Stimulated activated CD4-positive, alpha-beta T cell treated with anti-CD3 and anti-CD28 coated beads, Interleukin-1b, Interleukin-23, amount 100 ng/mL, for 48 hours (primary cell): Measurements from ENCODE around the gene CAND1.

Experiments
- DNase-seq: peaks from one replicate; pipeline ENCODE4 v3.0.0-alpha.2; 2020

The CAND1 gene

DNA sequence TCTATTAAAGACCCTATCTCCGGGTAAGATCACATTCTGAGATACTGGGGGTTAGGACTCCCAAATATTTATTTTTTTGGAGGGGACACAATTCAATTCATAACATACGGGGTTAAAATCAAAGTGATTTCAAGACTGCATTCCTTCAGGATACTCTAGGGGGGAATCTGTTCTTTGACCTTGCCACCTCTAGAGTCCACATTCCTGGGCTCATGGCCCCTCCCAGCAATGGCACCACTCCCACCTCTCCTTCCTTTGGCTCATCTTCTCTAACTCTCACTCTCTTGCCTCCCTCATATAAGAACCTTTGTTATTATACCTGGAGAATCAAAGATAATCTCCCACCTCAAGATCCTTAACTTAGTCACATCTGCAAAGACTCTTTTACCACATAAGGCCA is 79.5 kb downstream of the CAND1 start:
- DNase-seq = no peak

DNA sequence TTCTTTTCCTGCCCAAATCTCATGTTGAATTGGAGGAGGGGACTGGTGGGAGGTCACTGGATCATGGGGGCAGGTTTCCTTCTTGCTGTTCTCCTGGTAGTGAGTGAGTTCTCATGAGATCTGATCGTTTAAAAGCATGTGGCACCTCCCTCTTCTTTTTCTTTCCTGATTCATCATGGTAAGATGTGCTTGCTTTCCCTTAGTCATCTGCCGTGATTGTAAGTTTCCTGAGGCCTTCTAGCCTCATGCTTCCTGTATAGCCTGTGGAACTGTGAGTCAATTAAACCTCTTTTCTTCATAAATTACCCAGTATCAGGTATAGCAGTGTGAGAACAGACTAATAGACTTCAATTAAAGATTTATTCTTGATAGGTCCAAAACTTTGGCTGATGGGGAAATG is 83.5 kb downstream of the CAND1 start:
- DNase-seq = no peak

DNA sequence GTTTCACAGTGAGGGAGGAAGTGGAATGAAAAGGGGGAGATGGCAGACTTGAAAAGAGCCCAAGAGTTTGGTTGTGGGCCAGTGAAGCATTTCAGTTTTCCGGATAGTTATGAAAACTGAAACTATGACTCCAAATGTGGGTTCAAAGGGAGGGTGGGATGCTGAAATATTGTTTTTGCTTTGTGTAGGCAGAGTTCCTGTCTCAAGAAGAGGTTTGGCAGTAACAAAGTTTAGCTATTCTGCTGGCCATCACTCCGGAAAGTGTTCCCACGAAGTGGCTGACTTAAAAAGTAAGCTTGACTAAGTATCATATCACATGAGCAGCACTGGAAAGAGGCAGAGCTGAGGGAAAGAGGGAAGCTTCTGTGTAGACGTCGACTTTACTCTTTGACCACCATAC is 85.2 kb downstream of the CAND1 start:
- DNase-seq = no peak

DNA sequence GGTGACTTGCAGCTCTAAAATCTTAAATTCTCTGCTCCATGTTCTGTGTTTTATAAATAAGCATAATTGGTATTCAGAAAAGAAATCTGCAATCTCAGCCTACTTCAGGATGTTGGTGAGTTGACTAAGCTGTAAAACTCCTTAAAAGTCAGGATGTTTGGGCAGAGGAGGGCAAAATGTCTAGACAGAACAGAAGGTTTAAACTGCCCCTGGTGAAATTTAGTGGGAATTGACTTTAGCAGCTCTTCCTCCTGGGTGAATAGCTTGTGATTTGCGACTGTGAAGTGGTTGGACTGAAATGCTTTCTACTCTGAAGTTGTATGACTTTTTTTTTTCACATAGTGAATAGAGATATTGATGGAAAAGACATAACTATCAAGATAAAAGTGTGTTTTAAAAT is 85.8 kb downstream of the CAND1 start:
- DNase-seq = no peak

DNA sequence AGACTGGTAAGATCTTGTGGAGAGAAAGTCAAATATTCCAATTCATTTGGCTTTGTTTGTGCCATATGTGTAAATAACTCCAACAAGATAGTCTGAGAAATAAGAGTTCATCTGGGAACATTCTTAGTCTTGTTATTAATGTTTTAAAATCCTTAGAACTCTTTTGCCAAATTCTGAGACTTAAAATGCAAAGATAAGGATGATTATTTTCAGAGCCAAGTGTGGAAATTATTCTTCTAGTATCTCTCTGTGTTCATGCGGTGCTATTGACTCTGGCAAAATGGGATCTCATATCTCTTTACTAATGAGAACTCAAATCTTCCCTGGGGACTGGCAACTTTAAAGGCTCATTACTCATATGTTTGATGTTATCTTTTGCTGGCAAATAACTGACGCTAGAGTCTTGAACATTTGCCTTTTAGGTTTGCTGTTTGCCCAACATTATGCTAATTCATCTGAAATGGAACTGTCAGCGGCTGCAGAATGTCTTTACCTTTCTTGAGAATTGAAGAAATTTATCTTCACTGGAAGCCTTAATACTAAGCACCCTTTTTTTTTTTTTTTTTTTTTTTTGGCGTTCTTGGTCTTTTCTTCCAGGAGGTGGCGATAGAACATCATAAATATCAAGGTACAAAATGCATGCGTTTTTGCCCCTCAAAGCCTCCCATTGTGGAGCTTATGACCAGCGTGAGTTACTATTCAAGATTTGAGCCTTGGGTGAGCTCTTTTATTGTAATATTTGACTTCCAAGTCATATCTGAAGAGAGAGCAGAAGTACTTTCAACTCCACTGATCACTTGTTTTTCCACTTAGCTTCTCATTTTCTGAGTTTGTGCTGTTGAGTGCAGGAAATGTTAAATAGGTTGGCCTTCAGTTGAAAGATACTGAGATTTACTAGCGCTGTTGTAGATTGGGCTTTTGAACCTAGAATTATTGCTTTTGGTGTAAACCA is 86.5 kb downstream of the CAND1 start:
- DNase-seq = no peak

DNA sequence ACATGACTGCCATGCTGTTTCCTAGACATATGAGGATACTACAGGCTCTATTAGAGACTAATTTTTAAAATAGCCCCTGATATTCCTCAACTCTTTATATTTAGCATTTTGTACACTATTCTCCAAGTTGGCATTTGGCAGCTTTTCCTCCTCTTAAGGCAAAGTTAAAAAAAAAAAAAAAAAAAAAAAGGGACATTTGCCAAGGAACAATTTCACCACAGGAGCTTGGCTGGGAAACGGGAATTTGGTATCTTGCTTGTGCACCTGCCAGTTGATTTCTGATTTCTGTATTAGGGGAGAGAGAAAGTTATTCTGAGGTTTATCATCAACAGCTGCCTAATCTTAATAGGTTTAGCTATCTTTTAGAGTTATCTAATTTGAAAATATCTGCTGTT is 87.2 kb downstream of the CAND1 start:
- DNase-seq = no peak

DNA sequence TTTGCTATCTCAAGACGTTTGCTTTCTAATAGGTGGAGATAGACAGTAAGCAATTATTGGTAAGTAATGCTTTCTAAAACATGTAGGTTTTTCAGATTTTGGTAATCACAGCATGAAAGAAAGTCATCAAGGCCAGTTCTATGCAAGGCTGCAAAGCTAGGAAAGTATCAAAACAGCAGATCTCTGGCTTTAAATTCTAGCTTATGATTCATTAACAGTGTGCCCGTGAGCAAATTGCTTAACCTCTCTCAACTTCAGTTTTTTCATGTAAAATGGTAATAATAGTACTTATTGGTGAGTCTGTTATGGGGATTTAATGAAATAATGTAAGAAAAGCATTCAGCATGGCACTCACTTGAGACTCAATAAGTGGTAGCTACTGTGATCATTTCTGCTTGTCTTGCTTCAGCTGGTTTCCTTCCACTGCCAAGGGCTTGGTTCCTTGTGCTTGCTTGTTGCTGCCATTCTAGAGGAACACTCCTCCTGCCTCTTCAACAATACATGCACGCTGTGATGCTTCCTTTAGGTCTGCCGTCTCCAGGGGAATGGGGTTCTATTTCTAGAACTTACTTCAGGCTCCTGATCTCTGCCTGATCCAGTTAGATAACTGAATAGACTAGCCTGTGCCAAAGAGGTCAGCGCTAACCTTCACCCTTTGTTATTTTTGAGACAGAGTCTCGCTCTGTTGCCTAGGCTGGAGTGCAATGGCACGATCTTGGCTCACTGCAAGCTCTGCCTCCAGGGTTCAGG is 88.4 kb downstream of the CAND1 start:
- no peak for DNase-seq

DNA sequence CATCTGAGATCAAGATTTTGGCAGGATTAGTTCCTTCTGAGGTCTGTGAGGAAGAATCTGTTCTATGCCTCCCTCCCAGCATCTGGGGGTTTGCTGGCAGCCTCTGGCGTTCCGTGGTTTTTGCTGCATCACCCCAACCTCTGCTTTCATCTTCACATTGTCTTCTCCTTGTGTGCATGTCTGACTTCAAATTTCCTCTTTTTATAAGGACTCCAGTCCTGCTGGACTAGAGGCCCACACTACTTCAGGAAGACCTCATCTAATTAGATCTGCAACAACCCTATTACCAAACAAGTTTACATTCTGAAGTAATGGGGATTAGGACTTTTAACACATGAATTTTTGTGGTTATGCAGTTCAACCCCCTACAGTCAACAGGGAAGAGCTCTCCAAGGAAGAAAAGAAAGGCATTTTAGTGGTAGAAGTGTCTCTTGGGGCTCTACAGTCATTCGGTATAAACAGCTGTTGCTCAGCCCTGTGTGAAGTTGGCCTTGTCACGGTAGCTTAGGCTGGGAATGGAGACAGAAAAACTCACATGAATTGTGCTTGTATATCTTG is 89.7 kb downstream of the CAND1 start:
- no peak for DNase-seq

DNA sequence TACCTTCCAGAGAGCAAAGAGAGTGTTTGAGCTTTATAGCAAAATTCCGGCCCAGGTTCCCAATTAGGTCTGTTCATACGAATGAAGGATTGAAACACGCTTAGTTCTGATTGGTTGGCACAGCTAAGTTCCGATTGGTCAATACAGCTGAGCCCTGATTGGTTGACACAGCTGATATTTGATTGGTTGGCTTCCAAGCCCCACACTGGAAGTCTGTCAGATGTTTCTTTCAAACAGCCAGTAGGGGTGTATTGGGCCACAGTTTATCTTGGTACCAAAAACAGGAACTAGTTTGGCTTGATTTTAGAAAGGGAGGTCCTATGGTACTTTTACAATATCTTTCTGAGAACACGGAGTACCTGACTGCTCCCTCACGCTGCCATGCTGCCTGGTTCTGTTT is 93.4 kb downstream of the CAND1 start:
- no peak for DNase-seq

DNA sequence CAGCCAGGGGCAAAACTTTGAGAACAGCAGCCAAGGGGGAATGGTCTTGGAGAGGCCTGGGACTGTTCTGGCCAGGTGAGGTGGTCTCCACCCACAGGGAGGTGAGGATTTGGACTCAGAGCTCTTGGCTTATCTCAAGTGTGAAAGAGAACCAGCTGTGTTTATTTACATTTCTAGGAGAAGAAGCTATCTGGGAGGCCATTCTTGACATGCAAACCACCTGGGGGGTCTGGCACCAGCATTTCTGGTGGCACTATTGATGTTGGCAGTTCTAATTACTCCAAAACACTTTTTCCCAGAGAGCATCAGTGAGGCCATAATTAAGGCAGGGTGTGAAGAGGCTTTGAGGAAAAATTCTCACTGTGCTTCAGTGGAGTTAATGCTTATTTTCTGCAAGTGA is 95.1 kb downstream of the CAND1 start:
- DNase-seq = no peak

DNA sequence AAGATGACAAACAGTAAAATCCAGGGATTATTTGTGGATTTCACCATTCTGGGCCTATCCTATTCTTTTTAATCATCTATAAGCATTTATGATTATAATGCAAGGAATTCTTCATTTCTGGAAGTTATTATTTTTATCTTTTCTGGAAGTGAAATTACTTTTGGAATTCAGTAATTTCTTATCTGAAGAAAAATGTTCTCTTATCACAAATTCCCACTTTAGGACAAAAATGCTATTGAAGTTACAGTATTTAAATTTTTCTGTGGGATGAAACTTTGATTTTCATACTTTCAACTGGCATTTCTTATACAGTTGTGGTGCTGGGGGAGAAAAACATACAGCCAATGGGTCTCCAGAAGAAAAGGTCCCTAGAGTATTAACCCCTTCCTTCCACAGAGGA is 96.0 kb downstream of the CAND1 start:
- DNase-seq = no peak

DNA sequence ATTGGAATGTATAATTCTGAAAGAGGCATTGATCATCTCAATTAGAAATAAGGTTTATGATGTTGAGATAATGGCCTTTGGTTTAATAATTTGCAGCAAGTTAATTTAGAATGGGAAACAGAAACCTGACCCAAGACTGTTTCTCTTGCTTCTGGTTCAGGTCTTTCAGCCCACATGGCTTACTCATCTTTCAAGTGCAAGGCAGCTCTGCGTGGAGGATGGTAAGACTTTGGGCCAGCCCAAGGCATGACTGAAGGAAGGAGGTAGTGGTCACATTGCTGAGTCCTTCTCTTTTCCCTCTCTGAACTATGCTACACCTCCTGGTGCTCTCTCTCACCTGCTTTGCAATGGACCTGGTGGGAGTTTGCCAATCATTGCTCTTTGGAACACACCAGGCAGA is 98.7 kb downstream of the CAND1 start:
- no peak for DNase-seq
